DMS114 treated with DMSO at 0.1 percent for 48 hours (cell line): ENCODE data around the gene GALNT1.

ENCODE experiments used
- DNase-seq: peaks from one replicate; lab custom pipeline; 2025; ENCODE audit not compliant: unreplicated experiment; lab: John Stamatoyannopoulos, UW

GALNT1 gene

DNA sequence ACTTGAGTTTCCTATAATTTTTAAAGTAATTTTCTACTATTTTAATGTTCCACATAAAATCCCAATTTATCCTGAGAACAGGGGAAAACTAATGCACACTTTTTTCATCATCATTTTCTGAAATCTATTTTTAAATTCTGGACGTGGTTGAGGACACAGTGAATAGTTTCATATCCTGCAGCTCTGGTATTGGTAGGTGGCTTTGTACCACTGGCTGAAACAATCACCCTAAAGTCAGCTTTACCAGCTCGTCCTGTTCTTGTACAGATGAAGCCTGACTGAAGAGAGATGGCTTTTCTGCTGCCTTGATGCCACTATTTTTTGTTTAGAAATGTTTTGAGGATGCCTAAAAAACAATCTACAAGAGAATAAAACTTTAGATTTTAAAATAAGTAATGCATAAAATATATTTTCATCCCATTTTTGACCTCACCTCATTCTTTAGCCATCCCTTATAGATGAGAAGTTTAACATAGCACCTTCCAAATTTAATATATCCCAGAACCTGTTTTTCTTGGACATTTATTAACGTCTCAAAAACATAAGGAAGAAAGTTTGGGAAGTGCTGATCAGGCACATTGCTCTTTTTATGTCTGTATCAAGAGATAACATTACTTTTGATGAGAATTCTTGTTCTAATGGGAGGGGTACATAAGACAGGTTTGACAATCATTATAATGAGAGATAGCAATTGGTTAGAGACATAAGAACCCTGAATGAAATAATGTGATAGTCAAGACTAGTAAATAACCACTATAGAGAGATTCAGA, 80.9 kb downstream of the GALNT1 start:
- DNase-seq = no peak

DNA sequence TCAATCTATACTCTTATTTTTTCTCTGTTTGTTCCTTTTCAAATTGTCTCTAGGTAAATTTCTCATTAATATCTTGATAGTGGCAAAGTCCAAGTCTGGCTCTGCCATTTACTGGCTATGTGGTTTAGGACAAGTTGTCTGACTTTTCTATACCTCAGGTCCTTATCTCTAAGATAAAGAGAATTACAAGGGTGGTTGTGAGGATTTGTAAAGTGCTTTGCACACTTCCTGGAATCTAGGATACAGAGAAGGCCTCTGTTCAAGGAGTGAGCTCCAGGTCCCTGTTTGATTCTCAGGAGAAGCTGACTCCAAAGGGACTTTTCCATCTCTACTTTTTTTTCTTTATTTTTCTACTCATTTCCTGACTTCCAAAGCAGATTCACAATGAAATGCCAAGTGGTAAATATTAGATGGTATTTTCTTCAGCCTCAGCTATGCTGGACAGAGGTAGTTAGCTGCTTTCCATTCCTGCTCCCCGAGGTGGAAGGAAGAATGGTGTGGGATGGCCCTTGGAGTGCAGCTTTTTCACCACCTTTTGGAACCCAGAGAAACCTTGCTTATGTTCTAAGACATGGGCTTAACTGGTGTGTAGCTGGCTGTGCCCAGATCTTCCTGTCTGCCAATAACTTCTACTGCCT, 90.5 kb downstream of the GALNT1 start:
- DNase-seq = no peak

DNA sequence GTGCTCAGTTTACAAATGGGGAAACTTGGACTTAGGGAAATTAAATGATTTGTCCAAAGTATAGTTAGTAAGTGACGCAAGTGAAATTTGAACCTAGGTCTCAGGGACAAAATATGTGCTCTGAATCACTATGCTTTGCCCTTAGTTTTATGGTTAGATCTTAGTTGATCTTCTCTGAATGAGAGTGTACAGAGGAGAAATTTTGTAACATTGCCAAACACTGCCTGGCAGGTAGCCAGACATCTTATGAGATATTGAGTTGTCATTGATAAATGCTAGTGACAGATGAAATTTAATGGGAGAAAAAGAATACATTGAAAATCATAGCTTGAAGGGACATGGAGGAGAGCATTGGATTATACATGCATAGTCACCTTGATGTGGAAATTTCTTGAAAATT, 91.4 kb downstream of the GALNT1 start:
- no peak for DNase-seq

DNA sequence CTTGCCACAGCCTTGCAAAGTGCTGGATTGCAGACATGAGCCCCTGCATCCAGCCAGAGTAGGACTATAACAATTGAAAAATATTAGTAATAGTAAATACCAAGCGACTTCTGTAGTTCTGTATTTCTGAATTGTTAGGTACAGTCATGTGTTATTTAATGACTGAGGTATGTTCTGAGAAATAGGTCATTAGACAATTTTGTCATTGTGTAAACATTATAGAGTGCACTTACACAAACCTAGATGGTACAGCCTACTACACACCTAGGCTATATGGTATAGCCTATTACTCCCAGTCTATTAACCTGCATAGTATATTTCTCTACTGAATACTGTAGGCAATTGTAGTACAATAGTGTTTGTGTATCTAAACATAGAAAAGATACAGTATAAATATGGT, 92.1 kb downstream of the GALNT1 start:
- DNase-seq = no peak

DNA sequence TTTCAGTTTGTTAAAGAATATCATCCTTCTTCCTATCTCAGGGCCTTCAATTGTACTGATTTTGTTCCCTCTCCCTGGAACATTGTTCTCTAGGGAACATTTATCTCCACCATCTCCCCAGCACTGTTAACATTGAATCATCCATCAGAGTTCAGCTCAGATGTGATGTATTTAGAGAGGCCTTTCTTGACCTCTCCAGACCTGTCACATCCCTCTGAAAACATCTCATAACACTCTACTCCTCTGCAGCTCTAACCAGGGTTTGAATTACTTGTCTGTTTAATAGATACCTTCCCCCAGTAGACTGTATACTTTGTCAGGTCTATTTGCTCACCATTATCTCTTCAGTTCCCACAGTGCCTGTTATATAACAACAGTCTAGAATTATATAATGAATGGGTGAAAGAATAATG, 98.6 kb downstream of the GALNT1 start:
- DNase-seq = no peak

DNA sequence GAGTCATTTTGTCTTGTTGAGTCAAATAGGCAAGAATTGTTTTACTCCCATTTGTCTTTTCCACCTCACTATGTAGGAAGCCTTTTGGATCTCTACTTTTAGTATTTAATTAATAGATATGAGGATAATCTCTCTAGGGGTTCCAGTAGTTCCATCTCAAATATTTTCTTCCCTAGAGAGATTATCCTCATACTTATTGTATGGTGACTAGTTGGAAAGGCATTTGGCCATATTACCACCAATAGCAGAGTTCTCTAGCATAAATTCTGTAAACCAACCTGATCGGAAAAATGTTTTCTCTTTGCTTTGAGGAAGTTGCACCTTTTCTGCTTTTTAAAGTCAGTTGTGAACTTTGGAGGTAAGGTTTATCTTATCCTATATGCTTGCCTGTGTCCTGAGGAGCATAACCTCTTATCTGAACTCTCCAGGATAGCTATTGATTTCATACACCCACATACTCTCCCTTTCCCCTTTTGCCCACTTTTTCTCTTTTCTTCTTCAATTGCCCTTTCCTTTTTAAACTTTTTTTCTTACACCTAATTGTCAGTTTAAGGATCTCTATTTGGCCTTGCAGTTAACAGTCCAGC, 100.8 kb downstream of the GALNT1 start:
- DNase-seq = no peak

DNA sequence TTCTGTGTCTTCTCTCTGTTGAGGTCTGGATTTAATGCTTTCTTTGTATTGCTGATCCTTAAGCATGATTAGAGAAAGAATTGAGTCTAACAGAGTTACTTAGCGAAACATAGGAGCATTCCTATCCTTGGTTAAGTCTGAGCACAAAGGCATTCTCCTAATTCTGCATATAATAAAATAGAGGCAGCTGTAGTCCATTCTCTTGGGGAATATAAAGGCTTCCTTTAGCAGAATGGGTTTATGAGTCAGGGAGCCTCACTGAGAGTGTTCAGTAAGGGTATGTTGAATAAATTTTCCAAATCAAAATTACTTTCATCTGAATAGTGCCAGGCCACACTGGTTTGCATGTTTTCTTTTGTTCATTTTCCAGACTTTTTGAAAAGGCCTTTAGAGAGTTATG, 101.5 kb downstream of the GALNT1 start:
- no peak for DNase-seq

DNA sequence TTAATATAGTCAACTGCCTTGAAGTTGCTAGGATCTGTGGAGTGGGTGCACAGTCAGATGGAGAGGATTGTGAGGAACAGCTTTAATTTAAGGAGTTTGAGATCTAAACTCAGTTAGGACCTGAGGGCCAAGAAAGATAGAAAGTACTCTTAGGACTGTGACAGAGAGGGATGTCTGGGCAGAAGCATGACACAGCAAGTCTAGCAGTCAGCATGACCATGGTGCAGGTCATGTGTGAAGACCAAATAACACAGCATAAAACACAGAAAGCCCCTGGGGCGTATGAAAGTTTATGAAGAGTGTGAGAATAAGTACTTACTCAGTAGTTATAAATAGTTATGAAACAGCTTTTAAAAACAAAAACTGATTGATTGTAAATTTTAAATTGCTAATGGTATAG, 107.2 kb downstream of the GALNT1 start:
- no peak for DNase-seq

DNA sequence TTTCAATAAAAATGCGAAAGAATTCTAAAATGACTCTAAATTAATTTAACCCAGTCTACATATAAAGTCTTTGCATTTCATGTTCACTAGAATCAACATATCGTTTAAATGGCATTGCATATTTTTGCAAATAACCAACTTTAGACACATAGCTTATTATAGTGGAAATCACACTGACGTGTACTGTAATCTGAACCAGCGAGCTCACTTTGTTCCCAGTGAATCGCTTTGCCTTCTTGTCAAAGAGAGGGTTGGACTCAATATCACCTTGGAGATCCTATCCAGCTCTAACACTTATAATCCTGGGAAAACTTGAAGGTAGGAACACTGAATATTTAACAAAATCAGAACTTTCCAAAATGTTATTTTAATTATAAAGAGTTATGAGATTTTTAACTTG, 108.2 kb downstream of the GALNT1 start:
- no peak for DNase-seq

DNA sequence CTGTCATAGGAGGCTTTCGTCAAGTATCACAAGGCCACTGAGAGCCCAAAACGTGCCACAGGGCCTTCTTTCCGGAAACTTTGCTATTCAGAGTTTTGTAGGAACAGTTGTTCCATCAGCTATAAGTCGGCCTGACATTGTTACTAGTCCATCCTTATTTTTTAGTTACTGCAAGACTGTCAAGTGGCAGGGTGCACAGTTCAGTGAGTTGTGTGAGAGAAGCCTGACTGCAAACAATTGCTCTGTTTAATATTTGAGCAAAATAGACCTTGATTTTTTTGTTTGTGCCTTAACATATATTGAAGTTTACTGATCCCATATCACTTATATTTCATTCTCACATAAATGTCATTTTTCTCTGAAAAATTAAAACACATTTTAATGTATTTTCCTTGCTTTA, 110.1 kb downstream of the GALNT1 start:
- no peak for DNase-seq

DNA sequence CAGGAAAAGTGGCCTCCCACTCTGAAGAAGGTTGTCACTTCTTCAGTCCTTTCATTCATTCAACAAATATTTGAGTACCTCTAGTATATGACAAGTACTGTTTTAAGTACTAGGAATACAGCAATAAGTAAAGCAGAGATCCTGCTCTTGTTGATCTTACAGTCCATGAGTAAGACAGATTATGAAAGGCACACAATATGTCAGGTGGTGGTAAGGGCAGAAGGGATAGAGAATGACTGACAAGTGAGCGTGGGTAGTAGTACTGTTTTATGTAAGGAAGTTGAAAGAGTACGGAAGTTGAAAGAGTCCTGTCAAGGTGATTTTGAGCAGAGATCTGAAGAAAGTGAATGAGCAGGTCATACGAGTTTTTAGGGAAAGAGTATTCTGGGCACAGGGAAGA, 111.3 kb downstream of the GALNT1 start:
- DNase-seq = no peak

DNA sequence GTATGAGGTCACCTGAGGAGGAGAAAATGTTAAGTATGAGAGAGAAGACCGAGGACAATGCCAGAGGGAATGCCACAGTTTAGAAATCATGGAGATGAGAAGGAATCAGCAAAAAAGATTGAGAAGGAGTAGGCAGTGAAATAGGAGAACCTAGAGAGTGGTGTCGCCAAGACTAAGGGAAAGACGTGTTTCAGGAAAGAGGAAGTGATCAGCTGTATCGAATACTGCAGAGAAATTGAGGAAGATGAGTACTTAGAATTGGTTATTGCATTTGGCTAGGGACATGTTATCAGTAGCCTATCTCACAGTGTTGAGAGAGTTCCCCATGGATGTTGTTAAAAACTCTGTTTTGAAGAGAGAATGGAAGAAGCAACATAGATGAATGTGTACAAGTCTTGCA, 112.3 kb downstream of the GALNT1 start:
- DNase-seq = no peak

DNA sequence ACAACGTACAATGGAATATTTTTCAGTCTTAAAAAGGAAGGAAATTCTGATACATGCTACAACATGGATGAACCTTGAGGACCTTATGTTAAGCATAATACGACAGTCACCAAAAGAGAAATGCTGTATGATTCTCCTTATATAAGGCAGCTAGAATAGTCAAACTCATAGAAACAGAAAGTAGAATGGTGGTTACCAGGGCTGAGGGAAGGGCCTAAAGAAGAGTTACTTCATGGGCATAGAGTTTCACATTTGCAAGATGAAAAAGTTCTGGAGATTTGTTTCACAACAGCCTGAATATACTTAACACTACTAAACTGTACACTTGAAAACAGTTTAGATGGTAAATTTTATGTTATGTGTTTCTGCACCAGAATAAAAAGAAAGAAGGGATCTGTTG, 113.3 kb downstream of the GALNT1 start:
- no peak for DNase-seq

DNA sequence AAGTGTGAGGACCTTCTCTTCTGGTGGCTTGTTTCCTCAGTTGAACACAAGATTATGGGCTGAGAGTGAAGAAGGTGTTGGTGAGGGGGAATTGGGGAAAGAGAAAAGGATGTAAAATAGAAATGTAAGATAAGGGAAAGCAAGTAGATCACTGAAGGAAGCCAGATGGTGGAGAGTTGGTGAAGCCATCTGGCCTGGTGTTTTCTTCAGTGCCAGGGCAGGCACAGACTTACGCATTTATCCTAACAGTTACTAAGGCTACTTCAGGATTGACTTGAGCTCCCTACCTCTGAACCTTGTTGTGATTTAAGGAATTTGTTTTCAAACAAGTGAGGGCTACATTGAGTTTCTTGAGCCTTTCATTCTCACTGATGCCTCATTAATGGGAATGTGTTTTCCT, 113.8 kb downstream of the GALNT1 start:
- no peak for DNase-seq

DNA sequence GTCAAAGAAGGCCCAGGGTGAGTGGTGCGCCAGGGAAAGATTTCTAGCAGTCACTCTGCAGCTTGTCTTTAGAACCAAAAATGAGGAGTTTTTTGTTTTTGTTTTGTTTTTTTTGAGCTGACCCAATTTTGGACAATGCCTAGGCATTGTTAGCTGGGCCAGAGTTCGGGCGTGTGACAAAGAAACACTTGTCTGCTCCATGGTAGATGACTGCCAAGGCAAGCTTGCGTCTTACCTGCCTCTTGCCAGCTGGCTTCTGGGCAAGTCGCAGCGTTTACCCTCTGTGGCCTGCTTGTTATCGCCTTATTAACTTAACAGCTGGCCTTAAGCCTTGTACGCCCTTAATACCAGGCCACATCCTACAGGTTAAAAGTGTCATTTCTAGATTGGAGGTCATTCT, 114.3 kb downstream of the GALNT1 start:
- no peak for DNase-seq

DNA sequence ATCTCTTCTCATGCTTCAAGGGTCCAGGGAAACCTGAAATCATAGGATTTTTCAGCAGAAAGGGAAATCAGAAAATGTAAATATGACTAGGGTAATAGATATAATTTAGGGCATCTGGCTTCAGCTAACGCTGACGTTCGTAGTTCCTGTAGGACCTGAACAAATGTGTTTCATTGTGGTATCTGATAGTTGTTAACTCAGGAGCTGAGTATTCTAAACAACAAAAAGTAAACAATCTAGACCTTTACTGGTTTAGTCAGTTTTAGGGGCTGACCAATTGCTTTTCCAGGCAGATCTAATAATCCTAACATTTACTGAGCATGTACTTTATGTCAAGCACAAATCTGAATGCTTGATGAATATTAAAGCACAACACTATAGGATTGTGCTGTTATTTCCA, 114.8 kb downstream of the GALNT1 start:
- DNase-seq = no peak

DNA sequence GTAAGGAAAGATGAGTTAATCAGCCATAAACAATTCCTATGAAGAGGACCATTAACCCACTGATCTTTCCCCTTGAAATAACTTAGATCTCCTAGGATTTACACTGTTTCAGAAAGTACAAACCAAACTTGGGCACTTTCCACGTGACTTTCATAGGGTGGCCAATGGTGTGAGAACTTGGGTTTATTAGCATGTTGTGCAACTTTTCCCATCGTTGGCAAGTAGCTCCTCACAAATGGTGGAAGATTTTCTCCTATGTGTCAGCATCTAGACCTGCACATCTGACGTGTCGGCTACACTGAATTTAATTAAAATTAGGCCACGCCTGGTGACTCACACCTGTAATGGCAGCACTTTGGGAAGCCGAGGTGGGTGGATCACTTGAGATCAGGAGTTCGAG, 116.3 kb downstream of the GALNT1 start:
- no peak for DNase-seq

DNA sequence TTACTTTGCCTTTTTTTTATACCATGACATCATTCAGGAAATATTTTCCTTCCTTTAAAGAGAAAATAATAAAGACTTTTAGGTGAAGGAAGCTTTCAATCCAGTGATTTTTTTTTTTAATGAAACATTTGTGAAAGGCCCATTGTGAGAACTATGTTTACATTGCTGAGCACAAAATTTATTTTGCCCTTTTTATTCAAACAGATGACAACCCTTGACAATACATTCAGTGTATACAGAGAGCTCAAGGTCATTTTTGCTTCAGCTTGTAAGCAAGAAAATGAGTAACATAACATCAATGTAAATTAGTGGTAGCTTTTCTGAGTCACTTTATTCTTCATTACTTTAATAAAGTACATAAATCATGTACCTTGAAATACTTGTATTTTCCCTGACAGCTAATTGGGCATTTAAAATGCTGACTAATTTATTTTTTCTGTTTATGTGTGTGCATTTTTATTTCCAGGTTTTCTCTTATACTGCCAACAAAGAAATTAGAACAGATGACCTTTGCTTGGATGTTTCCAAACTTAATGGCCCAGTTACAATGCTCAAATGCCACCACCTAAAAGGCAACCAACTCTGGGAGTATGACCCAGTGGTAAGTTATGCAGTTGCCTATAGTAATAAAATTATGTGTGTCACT, 121.6 kb downstream of the GALNT1 start:
- DNase-seq = no peak

DNA sequence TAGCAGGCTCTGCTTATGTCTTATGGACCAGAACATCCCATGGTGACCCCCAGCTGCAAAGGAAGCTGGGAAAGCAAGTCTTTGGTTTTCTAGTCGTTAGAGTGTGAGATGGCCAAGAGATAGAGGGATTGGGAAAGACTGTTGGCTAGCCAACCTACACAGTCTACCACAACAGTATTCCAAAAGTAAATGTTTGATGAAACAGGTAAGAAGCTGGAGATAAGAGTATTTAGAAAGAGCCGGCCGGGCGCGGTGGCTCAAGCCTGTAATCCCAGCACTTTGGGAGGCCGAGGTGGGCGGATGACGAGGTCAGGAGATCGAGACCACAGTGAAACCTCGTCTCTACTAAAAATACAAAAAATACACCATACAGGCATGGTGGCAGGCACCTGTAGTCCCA, 124.4 kb downstream of the GALNT1 start:
- DNase-seq = no peak

DNA sequence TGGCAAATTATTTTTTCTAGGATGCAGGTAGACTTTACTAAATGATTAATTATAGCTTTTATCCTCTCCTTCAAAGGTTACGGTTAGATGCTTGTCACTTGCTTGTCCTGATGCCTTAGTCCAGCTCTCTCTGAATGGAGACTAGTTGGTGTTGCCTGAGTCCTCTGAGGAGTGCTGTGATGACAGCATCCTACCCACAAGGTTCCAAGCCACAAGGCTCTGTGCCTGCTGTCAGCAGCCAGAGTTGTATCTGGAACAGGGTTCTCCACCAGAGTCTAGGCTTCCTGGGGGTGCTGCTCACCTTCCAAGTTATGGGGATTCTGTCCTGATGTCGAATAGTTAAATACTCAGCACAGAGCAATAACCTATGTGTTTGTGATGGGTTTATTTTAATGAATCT, 125.7 kb downstream of the GALNT1 start:
- no peak for DNase-seq

DNA sequence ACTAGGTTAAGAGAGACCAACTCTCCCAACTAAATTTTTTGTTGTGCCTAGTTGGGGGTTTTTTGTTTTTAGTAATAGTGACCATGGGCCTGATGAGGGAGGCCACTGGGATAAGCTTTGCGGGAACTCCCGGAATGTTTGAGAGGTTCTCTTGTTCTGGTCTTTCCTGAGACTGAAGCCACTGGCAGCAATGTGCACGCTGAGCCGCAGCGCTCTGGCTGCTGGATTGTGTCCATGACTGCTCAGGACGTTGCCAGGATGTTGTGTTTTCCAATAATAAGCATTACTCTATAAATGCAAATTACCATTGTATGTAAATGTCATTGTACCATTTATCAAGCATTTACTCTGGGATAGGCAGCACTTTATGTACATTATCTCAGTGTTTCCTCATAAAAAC, 126.1 kb downstream of the GALNT1 start:
- DNase-seq = no peak

DNA sequence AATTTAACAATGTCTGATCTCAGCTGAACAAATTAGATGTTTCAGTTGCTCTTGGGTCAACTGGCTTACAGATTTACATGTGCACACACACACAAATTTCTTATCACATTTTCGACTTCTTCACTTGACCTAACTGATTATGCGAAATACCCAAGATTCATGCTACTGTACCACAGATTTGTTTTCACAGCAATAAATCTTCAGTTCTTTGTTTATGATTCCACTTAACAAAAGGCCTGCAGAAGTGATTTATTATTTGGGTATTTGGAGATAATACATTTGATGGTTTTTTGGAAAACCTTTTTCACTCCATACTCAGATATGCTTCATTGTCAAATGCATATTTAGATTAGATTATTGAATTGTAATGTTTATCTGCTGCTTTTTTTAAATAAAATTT, 129.0 kb downstream of the GALNT1 start:
- DNase-seq = no peak
